GM12891 (cell line): ENCODE data around the gene TMPRSS11A.

Experiments
- DNase-seq: peaks from one replicate; pipeline ENCODE4 v3.0.0; 2011; ENCODE audit warnings: low spot score; ENCODE audit not compliant: insufficient read length
- FAIRE-seq: peaks from 2 replicates; lab custom pipeline; 2011; peaks lifted over from hg19 to GRCh38; lab: Jason Lieb, UNC
- PAX5 ChIP-seq: IDR thresholded peaks from 2 replicates; pipeline ENCODE4 v1.6.1; 2011; ENCODE audit warnings: low read length, moderate library complexity, mild to moderate bottlenecking; ENCODE audit not compliant: insufficient read depth, severe bottlenecking
- POLR2A ChIP-seq: IDR thresholded peaks from 2 replicates; pipeline ENCODE4 v1.6.1; 2011; ENCODE audit warnings: low read depth, low read length, control low read depth
- POLR2AphosphoS5 ChIP-seq: IDR thresholded peaks from 2 replicates; pipeline ENCODE4 v1.6.1; 2011; ENCODE audit warnings: low read depth, low read length, control low read depth
- POU2F2 ChIP-seq: IDR thresholded peaks from 2 replicates; pipeline ENCODE4 v1.6.1; 2011; ENCODE audit warnings: low read depth, mild to moderate bottlenecking, control low read depth, low read length, moderate library complexity
- SPI1 ChIP-seq: IDR thresholded peaks from 2 replicates; pipeline ENCODE4 v1.6.1; 2011; ENCODE audit warnings: low read depth, low read length, control low read depth
- TAF1 ChIP-seq: IDR thresholded peaks from 2 replicates; pipeline ENCODE4 v1.6.1; 2011; ENCODE audit warnings: low read depth, low read length, control low read depth

The TMPRSS11A gene

DNA sequence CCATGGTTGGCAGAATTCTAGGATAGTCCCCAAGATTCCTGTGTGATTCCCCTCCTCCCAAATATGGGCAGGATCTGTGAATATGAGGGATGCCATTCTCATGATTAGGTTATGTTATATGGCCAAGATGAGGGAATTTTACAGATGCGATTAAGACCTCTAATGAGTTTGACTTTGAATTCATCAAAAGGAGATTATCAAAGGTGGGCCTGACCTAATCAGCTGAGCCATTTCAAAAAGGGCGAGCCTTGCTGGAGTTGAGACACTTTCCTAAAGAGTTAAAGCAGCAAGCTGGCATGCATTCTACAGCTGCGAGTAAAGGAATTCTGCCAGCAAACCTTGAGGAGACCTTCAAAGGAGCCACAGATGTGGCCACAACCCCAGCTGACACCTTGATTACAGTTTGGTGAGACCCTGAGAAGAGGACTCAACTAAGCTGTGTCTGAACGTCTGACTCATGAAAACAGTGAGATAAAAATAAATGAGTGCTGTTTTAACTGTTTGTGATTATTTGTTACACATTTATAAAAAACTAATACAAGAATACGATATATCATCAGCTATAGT, 47.8 kb downstream of the TMPRSS11A start:
- no peak for FAIRE-seq
- DNase-seq, result no peak
- TF ChIP-seq POU2F2 (no peak), SPI1 (no peak), POLR2A (no peak), PAX5 (no peak), TAF1 (no peak), POLR2AphosphoS5 (no peak)

DNA sequence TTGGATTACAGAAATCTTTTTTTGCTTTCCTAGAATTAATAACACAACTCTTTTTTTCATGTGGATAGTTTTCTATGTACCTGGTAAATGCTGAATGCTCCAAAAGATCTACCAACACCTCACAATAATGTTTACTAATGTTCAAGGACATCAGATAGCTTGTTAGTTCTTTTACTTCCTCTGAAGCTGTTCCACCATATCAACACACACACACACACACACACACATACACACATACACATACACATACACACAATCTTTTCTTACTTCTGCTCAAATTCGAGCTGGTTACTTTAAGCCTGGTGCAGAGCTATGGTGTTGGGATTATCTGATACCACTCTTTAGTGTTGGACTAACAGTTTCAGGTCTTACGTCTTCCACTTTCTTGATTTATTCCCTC, 51.2 kb downstream of the TMPRSS11A start:
- TF ChIP-seq POLR2AphosphoS5, result no peak
- no peak for TF ChIP-seq POLR2A
- no peak for TF ChIP-seq POU2F2
- TF ChIP-seq TAF1, result no peak
- no peak for TF ChIP-seq SPI1
- TF ChIP-seq PAX5, result no peak
- no peak for DNase-seq
- no peak for FAIRE-seq

DNA sequence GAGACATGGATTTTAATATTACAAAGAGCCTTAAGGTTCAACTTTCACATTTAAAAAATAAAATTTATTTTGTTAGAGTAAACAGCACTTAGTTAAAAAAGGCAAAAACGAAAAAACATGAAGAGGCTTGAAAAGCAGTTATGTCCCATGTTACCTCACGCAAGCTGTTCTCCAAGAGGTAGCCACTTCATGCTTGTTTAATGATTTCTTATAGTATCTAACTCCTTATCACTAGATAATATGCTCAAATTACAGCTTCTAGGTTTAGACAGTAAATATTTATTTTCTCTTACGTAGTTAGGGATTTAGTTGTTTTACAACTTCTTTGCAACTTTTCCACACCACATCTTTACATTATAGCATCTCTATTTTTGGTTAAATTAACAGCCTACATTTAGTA, 51.7 kb downstream of the TMPRSS11A start:
- no peak for FAIRE-seq
- TF ChIP-seq PAX5, result no peak
- no peak for TF ChIP-seq SPI1
- TF ChIP-seq POLR2A, result no peak
- no peak for TF ChIP-seq POU2F2
- no peak for TF ChIP-seq TAF1
- no peak for TF ChIP-seq POLR2AphosphoS5
- DNase-seq, result no peak

DNA sequence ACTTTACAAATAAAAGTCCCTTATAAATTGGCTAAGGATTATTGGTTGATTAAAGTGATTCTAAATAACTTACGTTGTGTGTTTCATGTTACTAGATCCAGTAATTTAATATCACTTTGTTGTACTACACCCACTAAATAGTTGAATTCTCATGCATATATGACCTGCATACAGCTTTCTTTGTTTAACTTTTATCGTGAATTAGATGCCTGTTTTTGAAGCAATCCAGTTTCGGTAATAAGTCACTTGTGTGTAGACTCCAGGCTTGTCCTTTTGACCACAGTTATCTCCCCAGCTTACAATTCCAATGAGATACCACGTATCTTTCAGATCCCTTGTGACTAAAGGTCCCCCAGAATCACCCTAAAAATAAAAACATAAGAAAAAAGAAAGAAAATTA, 52.2 kb downstream of the TMPRSS11A start:
- DNase-seq, result no peak
- TF ChIP-seq TAF1 (no peak), SPI1 (no peak), POLR2AphosphoS5 (no peak), POU2F2 (no peak), POLR2A (no peak), PAX5 (no peak)
- FAIRE-seq, result no peak

DNA sequence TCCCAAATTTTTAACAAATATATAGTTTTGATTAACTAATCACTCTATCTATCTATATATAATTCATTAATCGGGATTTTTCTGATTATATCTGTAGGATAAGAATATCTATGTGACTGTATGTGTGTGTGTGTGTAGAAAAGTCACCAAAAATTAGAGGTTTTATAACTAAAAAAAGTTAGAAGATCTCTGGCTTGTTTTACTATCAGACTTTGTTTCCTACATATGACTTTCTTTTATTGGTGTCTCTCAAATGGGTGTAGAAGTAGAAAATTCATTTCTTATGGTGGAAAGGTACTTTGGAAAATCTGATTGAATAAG, 52.7 kb downstream of the TMPRSS11A start:
- FAIRE-seq, result no peak
- no peak for DNase-seq
- TF ChIP-seq PAX5 (no peak), POU2F2 (no peak), POLR2A (no peak), TAF1 (no peak), POLR2AphosphoS5 (no peak), SPI1 (no peak)

DNA sequence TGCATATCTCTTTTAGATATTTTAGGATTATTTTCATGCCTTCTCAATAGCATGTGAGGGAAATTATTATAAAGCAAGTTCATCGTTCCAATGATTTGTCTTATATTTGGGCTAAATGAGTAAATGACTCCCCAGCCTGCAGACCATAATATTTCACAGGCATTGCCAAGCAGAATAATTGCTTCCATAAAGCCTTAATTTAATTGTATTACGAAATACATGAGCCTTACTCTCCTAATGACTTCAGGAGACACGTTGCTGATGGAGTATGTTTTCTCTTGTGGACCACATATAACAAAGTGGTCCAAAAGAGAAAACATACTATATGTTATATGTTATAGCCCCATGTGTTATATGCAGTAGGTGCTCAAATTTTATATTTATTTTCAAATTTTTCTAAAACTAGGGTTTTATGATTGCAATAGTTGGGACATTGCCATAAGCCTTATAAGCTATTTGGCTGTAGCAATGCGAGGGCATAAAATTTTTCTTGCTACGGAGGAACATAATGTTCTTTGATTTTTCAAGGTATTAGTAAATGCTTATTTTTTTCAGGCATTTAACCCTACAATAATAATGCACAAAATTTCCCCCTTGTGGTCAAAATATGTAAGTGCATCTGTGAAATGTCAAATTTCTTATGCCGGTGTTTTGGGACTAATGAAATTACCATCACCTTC, 53.2 kb downstream of the TMPRSS11A start:
- DNase-seq (no peak), FAIRE-seq (peak; percentile 9)
- TF ChIP-seq POLR2AphosphoS5 (no peak), POU2F2 (no peak), TAF1 (no peak), PAX5 (no peak), POLR2A (no peak), SPI1 (no peak)

DNA sequence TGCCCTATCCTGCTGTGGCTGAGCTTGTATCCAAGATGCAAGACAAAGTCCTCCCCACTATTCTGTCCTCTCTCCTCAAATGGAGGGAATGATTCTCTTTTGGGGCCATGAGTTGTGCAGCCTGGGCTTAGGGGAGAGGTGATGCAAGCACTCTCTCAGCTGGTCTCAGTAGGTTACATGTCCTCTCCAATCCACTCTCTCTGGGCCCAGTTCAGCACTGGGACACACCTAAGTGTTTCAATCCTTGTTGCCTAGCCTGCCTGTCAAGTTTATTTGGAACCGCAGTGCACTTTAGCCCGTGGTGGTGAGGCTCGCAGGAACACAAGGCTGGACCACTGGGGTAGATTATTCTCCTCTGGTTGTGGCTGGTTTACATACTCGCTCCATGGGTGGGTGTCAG, 55.6 kb downstream of the TMPRSS11A start:
- TF ChIP-seq SPI1 (no peak), TAF1 (no peak), POLR2AphosphoS5 (no peak), POU2F2 (no peak), PAX5 (no peak), POLR2A (no peak)
- DNase-seq, result no peak
- no peak for FAIRE-seq

DNA sequence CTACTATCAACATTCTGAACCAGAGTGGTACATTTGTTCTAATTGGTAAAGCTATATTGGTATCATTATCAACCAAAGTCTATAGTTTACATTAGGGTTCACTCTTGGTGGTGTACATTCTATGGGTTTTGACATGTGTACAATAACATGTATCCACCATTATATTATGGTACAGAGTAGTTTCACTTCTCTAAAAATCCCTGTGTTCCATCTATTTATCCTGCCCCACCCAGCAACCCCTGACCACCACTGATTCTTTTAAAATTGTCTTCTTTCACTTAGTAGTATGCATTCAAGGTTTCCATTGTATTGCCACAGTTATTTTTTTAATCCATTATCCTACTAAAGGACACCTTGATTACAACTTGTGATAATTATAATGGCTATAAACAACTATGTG, 64.2 kb downstream of the TMPRSS11A start:
- no peak for FAIRE-seq
- peak; percentile 24; the same call in 1 of the 2 replicates for TF ChIP-seq SPI1
- no peak for TF ChIP-seq POU2F2
- no peak for DNase-seq

DNA sequence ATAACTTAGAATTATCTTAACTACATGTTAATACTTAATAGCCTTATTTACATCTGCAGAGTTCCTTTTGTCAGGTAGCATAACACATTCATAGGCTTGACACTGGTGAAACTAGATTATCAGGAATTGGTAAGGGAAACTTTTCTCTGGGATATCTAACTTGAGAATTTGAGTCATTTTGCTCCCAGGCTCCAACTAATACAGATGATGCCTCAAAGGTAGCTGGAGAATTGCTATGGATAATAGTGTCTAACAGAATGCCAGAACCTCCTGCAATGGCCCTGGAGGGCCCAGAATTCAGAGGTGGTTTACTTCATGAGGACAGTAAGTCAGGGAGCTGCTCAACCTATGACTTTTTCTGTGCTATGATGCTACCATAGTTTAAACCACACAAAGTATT, 65.6 kb downstream of the TMPRSS11A start:
- no peak for FAIRE-seq
- DNase-seq, result no peak
- no peak for TF ChIP-seq POLR2A
- TF ChIP-seq PAX5, result no peak
- TF ChIP-seq POU2F2, result no peak
- TF ChIP-seq TAF1, result no peak
- no peak for TF ChIP-seq SPI1

DNA sequence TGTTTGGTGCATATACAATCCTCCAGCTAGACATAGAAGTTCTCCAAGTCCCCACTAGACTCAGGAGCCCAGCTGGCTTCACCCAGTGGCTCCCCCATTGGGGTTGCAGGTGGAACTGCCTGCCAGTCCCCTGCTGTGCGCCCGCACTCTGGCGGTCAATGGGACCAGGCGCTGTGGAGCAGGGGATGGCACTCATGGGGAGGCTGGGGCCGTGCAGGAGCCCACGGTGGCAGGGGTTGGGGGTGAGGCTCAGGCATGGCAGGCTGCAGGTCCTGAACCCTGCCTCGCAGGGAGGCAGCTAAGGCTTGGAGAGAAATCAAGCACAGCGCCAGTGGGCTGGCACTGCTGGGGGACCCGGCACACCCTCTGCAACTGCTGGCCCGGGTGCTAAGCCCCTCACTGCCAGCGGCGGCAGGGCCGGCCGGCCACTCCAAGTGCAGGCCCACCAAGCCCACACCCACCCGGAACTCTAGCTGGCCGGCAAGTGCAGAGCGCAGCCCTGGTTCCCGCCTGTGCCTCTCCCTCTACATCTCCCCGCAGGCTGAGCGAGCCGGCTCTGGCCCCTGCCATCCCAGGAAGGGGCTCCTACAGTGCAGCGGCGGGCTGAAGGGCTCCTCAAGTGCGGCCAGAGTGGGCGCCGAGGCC, 66.8 kb downstream of the TMPRSS11A start:
- DNase-seq, result no peak
- TF ChIP-seq POLR2A (no peak), TAF1 (no peak), PAX5 (no peak), POU2F2 (no peak), SPI1 (no peak), POLR2AphosphoS5 (no peak)
- no peak for FAIRE-seq
